Breast epithelium (tissue), 4 donors: ENCODE results near the gene SAMD14. TPM values are rescaled to one million over a fixed set of nuclear protein-coding genes. Genes with fewer than 3 reads are reported as not detected.
A peak's percentile ranks its signal among the peaks of the same experiment; 100 is the strongest.

Source experiments
- DNase-seq, 2 donors: peaks; one replicate each; pipeline ENCODE4 v3.0.0-alpha.2; 2019; ENCODE audit warnings: low spot score in 2 of 2
- H3K27ac ChIP-seq, 2 donors: fragments of 200-600 bp; sonication (generic) in 1 of 2; one replicate each; pipeline ENCODE4 v1.5.1; 2016 to 2019; ENCODE audit warnings: mild to moderate bottlenecking in 1 of 2
- H3K27me3 ChIP-seq, 2 donors: fragments of 200-600 bp; sonication (generic) in 1 of 2; one replicate each; pipeline versions ENCODE4 v1.5.1 to v1.6.0; 2017 to 2019; ENCODE audit warnings: control low read depth in 1 of 2, mild to moderate bottlenecking in 1 of 2
- H3K36me3 ChIP-seq: fragments of 200-600 bp; one replicate; pipeline ENCODE4 v1.5.1; 2019
- H3K4me1 ChIP-seq, 2 donors: fragments of 200-600 bp; sonication (generic); one replicate each; pipeline ENCODE4 v1.5.1; 2016 to 2019; ENCODE audit warnings: control low read depth in 1 of 2
- H3K4me3 ChIP-seq, 3 donors: fragments of 200-600 bp; sonication (generic); 1 replicate in 2 of 3; 2 replicates in 1 of 3; pipeline ENCODE4 v1.5.1; 2016 to 2019; ENCODE audit warnings: mild to moderate bottlenecking in 3 of 3, moderate library complexity in 2 of 3
- H3K9me3 ChIP-seq, 2 donors: fragments of 200-600 bp; sonication (generic) in 1 of 2; one replicate each; pipeline ENCODE4 v1.5.1; 2016 to 2019; ENCODE audit warnings: control low read depth in 1 of 2
- CTCF ChIP-seq, 3 donors: fragments of 450-650 bp; IDR thresholded peaks; one replicate each; pipeline ENCODE4 v1.5.1; 2016 to 2017; ENCODE audit warnings: antibody characterized with exemption in 3 of 3, mild to moderate bottlenecking in 3 of 3, moderate library complexity in 3 of 3
- POLR2A ChIP-seq: fragments of 450-650 bp; IDR thresholded peaks from one replicate; pipeline ENCODE4 v1.6.1; 2016; ENCODE audit warnings: antibody characterized with exemption, mild to moderate bottlenecking, moderate library complexity
- POLR2AphosphoS5 ChIP-seq, 3 donors: sonication (generic); formaldehyde crosslinking; IDR thresholded peaks; one replicate each; pipeline ENCODE4 v1.6.1; 2017; ENCODE audit warnings: antibody characterized with exemption in 3 of 3
- intact Hi-C: fragments of 100-400 bp; cut with DNase I; formaldehyde crosslinking; loops from one replicate; pipeline ENCODE4 v1.15.1; 2023; ENCODE audit warnings: low total_unique reads
- total RNA-seq, 3 donors: library from RNA; depleted of rRNA; stranded (reverse); fragments of >200 nt; gene quantifications; one replicate each; pipeline ENCODE4 v1.1.0, GENCODE V29; 2016

SAMD14 gene
- total RNA-seq, 3 donors from 2014 or later, result 0.16 to 0.98 TPM; not detected in 1

DNA sequence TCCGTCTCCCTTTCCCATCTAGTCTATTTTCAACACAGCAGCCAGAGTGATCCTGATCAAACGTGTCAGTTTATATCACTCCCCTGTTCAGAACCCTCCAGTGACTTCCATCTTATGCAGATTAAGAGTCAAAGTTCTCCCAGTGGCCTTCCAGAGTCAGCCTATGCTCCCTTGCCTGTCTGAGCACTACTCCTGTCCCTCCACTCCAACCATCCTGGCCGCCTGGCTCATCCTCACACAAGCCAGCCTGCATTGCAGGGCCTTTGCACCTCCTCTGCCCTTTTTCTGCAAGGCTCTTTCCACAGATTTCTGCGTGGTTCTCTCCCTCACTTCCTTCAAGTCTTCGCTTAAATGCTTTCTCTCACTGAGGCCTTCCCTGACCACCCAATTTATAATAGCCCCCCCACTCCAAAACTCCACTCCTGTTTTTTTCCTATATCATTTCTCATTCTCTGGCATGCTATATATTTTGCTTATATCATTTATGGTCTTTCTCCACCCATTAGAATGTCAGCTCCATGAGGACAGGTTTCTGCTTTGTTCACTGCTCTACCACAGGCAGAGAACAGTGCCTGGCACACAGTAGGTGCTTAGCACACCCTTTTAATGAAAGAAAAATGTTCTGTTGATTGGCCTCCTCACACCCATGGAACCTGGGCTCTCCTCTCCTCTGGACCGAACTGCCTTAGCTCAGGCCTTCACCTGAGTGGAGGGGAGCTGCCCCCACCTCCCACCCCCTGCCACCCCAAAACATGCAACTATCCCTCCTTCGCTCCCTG is 9.3 kb downstream of the SAMD14 start:
- intact Hi-C loops, result no loop called here
- Histone ChIP-seq H3K4me3 (no peak overlapping the region), H3K4me1 (peaks cover 0 to 7% of the 10 kb centered on the region in 2 donors), H3K27ac (no peak overlapping the region), H3K27me3 (no peaks in the 10 kb centered on the region), H3K36me3 (no peaks in the 10 kb centered on the region), H3K9me3 (no peaks in the 10 kb centered on the region)
- TF ChIP-seq POLR2A, result no peak
- no peak for DNase-seq

DNA sequence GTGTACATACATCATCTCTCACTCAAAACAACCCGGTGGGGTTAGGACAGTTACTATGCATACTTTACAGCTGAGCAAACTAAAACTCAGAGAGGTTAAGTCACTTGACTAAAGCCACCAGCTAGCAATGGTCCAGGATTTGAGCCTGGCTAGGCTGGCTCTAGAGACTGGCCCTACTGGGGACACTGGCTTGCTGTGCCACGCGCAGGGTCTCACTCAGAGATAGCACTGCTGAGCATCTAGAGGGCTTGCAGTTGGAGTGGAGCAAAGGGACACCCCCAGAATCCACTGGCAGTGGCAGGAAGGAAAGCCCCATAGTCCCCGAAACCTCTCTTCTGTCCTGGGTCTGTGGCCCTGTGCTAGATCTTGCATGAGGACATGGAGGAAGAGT is 11.1 kb downstream of the SAMD14 start:
- DNase-seq, result no peak
- H3K27me3 ChIP-seq, result no peaks in the 10 kb centered on the region
- no peaks in the 10 kb centered on the region for H3K9me3 ChIP-seq
- H3K36me3 ChIP-seq, result no peaks in the 10 kb centered on the region
- H3K27ac ChIP-seq, result no peak overlapping the region
- peaks cover 0 to 7% of the 10 kb centered on the region in 2 donors for H3K4me1 ChIP-seq
- intact Hi-C loops, result no loop called here
- TF ChIP-seq POLR2AphosphoS5 (IDR thresholded peaks at IDR 0.05) (no peak), POLR2A (no peak), CTCF (IDR thresholded peaks at IDR 0.05) (no peak)
- H3K4me3 ChIP-seq, result no peak overlapping the region

DNA sequence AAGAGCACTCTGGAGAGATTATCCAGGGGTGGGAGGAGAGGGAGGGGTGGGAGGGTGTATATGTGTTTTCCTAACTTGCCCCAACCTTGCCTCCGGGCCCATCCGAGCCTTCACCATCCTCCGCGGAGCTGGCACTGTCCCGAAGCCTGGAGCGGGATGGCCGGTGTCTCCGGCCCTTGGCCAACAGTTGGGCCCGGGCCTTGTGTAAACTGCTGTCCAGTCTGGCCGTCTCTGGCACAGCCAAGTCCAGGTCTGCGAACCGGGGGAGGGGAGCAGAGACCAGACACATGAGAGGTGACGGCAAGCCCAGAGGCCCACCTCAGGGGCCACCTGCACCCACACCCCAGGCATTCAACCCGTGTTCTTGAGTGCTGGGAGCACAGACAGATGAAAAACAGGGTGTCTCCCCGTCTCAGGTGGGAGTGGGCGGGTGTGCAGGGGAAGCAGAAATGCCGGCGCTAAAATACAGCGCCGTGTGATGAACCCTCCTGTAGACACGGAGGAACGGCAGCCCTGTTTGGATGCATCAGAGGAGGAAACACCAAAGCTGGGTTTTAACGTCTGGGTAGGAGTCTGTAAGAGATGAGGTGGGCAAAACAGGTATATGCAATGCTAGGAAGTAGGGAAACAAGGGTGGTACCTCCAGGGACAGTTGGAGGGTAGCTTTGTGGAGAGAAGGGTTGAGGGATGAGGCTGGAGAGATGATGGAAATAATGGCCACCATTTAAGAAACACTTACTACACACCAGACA is 11.7 kb downstream of the SAMD14 start:
- intact Hi-C loops, result no loop called here
- DNase-seq, result peak in 1 of 2 donors; percentile 85
- no peaks in the 10 kb centered on the region for H3K27me3 ChIP-seq
- no peaks in the 10 kb centered on the region for H3K9me3 ChIP-seq
- no peaks in the 10 kb centered on the region for H3K36me3 ChIP-seq
- H3K27ac ChIP-seq, result no peak overlapping the region
- TF ChIP-seq POLR2A, result no peak
- no peak for TF ChIP-seq POLR2AphosphoS5 (IDR thresholded peaks at IDR 0.05)
- TF ChIP-seq CTCF (IDR thresholded peaks at IDR 0.05), result no peak
- H3K4me3 ChIP-seq, result no peak overlapping the region
- peaks cover 0 to 7% of the 10 kb centered on the region in 2 donors for H3K4me1 ChIP-seq

- Histone ChIP-seq H3K27me3 (no peaks in the 10 kb centered on the region), H3K36me3 (no peaks in the 10 kb centered on the region), H3K4me1 (peaks cover 0 to 7% of the 10 kb centered on the region in 2 donors), H3K27ac (no peak overlapping the region), H3K9me3 (no peaks in the 10 kb centered on the region), H3K4me3 (peak overlapping the region in 2 of 3 donors; percentile 26 to 53)
- peak in 1 of 2 donors; percentile 72 for DNase-seq
- TF ChIP-seq CTCF (IDR thresholded peaks at IDR 0.05) (peak; percentile 39 to 75 (median 54)), POLR2AphosphoS5 (IDR thresholded peaks at IDR 0.05) (no peak)
- intact Hi-C loops, result no loop called here
These were observed 12.5 kb downstream of the SAMD14 start for GRCh38 chr17:50117202-50118051.

GRCh38 chr17:50115756-50116155 is 14.2 kb downstream of the SAMD14 start:
- intact Hi-C loops, result no loop called here
- H3K27ac ChIP-seq, result no peak overlapping the region
- no peak for TF ChIP-seq POLR2AphosphoS5 (IDR thresholded peaks at IDR 0.05)

More at GRCh38 chr17:50115756-50116155, 14.2 kb downstream of the SAMD14 start:
- Histone ChIP-seq H3K36me3 (no peaks in the 10 kb centered on the region), H3K4me3 (no peak overlapping the region), H3K27me3 (no peaks in the 10 kb centered on the region), H3K4me1 (peaks cover 7 to 10% of the 10 kb centered on the region in 2 donors), H3K9me3 (no peaks in the 10 kb centered on the region)
- DNase-seq, result no peak
